CD4-positive, alpha-beta memory T cell (primary cell): ENCODE results near the gene CD4. TPM values are rescaled to one million over a fixed set of nuclear protein-coding genes. Genes with fewer than 3 reads are reported as not detected.

Source experiments
- CTCF ChIA-PET: fragments of 350-600 bp; sonication (Branson Sonifier 250); formaldehyde crosslinking; loops from one replicate; lab custom pipeline; 2021; ENCODE audit warnings: inconsistent platforms; ENCODE audit not compliant: partially characterized antibody; lab: Charles Lee
- POLR2A ChIA-PET: fragments of 350-600 bp; sonication (Branson Sonifier 250); formaldehyde crosslinking; loops from one replicate; lab custom pipeline; 2021; ENCODE audit not compliant: partially characterized antibody; lab: Charles Lee
- DNase-seq, 5 donors: peaks; one replicate each; pipeline versions ENCODE4 v3.0.0 to v3.0.0-alpha.2; 2020 to 2022; ENCODE audit warnings: mixed read lengths in 1 of 5
- H3K27ac ChIP-seq: one replicate; pipeline ENCODE4 v1.7.0; 2013; ENCODE audit warnings: low read depth, low read length
- H3K27me3 ChIP-seq: 2 replicates; pipeline ENCODE4 v1.7.0; 2013; ENCODE audit warnings: mild to moderate bottlenecking, low read length, moderate library complexity; ENCODE audit not compliant: insufficient read depth
- H3K36me3 ChIP-seq: 2 replicates; pipeline ENCODE4 v1.7.0; 2013; ENCODE audit warnings: mild to moderate bottlenecking, low read length, moderate library complexity; ENCODE audit not compliant: insufficient read depth
- H3K4me1 ChIP-seq: 2 replicates; pipeline ENCODE4 v1.7.0; 2013; ENCODE audit warnings: mild to moderate bottlenecking, low read length, moderate library complexity; ENCODE audit not compliant: insufficient read depth
- H3K4me3 ChIP-seq, 2 donors: one replicate each; pipeline ENCODE4 v1.7.0; 2013; ENCODE audit warnings: low read length in 2 of 2, mild to moderate bottlenecking in 1 of 2
- H3K9me3 ChIP-seq, 2 donors: one replicate each; pipeline ENCODE4 v1.7.0; 2013; ENCODE audit warnings: low read length in 2 of 2, control low read depth in 1 of 2; ENCODE audit not compliant: control insufficient read depth in 1 of 2
- H3K27ac Mint-ChIP-seq, 7 donors: one replicate each; pipeline ENCODE4 v1.8.0; 2020 to 2021; ENCODE audit warnings: mixed read lengths in 7 of 7, mild to moderate bottlenecking in 6 of 7, inconsistent platforms in 3 of 7, moderate library complexity in 3 of 7
- H3K27me3 Mint-ChIP-seq, 2 donors: one replicate each; pipeline ENCODE4 v1.8.0; 2020 to 2021; ENCODE audit warnings: mixed read lengths in 2 of 2
- H3K36me3 Mint-ChIP-seq, 2 donors: one replicate each; pipeline ENCODE4 v1.8.0; 2020 to 2021; ENCODE audit warnings: mixed read lengths in 2 of 2, inconsistent platforms in 1 of 2, mild to moderate bottlenecking in 1 of 2
- H3K4me1 Mint-ChIP-seq, 4 donors: one replicate each; pipeline ENCODE4 v1.8.0; 2020 to 2021; ENCODE audit warnings: mixed read lengths in 4 of 4, mild to moderate bottlenecking in 1 of 4
- H3K4me3 Mint-ChIP-seq, 8 donors: one replicate each; pipeline ENCODE4 v1.8.0; 2020 to 2021; ENCODE audit warnings: mixed read lengths in 8 of 8, mild to moderate bottlenecking in 7 of 8, moderate library complexity in 6 of 8, inconsistent platforms in 3 of 8
- H3K9me3 Mint-ChIP-seq, 8 donors: one replicate each; pipeline ENCODE4 v1.8.0; 2020 to 2021; ENCODE audit warnings: mixed read lengths in 8 of 8, mild to moderate bottlenecking in 5 of 8, inconsistent platforms in 3 of 8, moderate library complexity in 1 of 8
- intact Hi-C: fragments of 100-400 bp; cut with micrococcal nuclease; formaldehyde crosslinking; loops from one replicate; pipeline ENCODE4 v1.15.1; 2023
- polyA plus RNA-seq, 2 donors: library from polyadenylated mRNA; unstranded; fragments of 300-500 nt; fragmentation: Illumina TruSeq; gene quantifications; one replicate each; pipeline ENCODE4 v1.2.3, GENCODE V29; 2021
- total RNA-seq, 2 experiments: library from RNA; stranded (reverse); gene quantifications; one replicate each; pipeline ENCODE4 v1.2.3, GENCODE V29; 2021

The CD4 gene
- total and polyA plus RNA-seq, 4 experiments from 2014 or later, result 251 to 456 (median 288) TPM

- POLR2A ChIA-PET, result no interaction called here
These were observed 28.4 kb downstream of the CD4 start for GRCh38 chr12:6817662-6818157.

GRCh38 chr12:6818222-6818621, 28.9 kb downstream of the CD4 start:
- ChIA-PET POLR2A (no interaction called here), CTCF (interaction anchor here (1.0 kb wide), 2 partner anchors 16 to 18 kb away, joined by 4 to 5 read pairs; no protein-coding TSS in a partner anchor)

More at GRCh38 chr12:6817662-6818157, 28.4 kb downstream of the CD4 start:
- Histone ChIP-seq H3K9me3 (no peaks in the 10 kb centered on the region), H3K4me1 (peaks cover 13% of the 10 kb centered on the region), H3K27ac (no peak overlapping the region), H3K4me3 (no peak overlapping the region), H3K36me3 (peaks cover 60% of the 10 kb centered on the region), H3K27me3 (no peaks in the 10 kb centered on the region)
- H3K27me3 Mint-ChIP-seq, result no peaks in the 10 kb centered on the region
- H3K27ac Mint-ChIP-seq, result peak overlapping the region in 5 of 7 donors; percentile 1 to 53 (median 7)
- H3K4me1 Mint-ChIP-seq, result peaks cover 13 to 21% (median 16%) of the 10 kb centered on the region in 4 donors
- H3K36me3 Mint-ChIP-seq, result peaks cover 51 to 61% of the 10 kb centered on the region in 2 donors
- no peaks in the 10 kb centered on the region for H3K9me3 Mint-ChIP-seq
- DNase-seq, result no peak
- peak overlapping the region in 1 of 8 donors; percentile 17 for H3K4me3 Mint-ChIP-seq
- intact Hi-C loops, result no loop called here
- CTCF ChIA-PET, result interaction anchor here (1.0 kb wide), 1 partner anchor 19 kb away, joined by 5 read pairs; no protein-coding TSS in a partner anchor

GRCh38 chr12:6818645-6819044, 29.3 kb downstream of the CD4 start:
- ChIA-PET POLR2A (no interaction called here), CTCF (interaction anchor here (1.0 to 18.9 kb wide), 4 partner anchors 8 to 36 kb away, joined by 3 to 303 read pairs (median 4); partner anchors contain the start of genes CD4 and LAG3)
- peaks cover 47 to 57% of the 10 kb centered on the region in 2 donors for H3K36me3 Mint-ChIP-seq
- H3K4me1 Mint-ChIP-seq, result peaks cover 13 to 27% (median 16%) of the 10 kb centered on the region in 4 donors
- H3K27ac Mint-ChIP-seq, result peak overlapping the region in 1 of 7 donors; percentile 66
- intact Hi-C loops, result no loop called here
- no peak for DNase-seq
- Histone ChIP-seq H3K4me1 (peaks cover 13% of the 10 kb centered on the region), H3K27me3 (no peaks in the 10 kb centered on the region), H3K36me3 (peaks cover 60% of the 10 kb centered on the region), H3K27ac (no peak overlapping the region), H3K4me3 (no peak overlapping the region), H3K9me3 (no peaks in the 10 kb centered on the region)
- H3K27me3 Mint-ChIP-seq, result no peaks in the 10 kb centered on the region
- no peak overlapping the region for H3K4me3 Mint-ChIP-seq
- no peaks in the 10 kb centered on the region for H3K9me3 Mint-ChIP-seq

More at GRCh38 chr12:6818222-6818621, 28.9 kb downstream of the CD4 start:
- Mint-ChIP-seq H3K36me3 (peaks cover 51 to 61% of the 10 kb centered on the region in 2 donors), H3K27me3 (no peaks in the 10 kb centered on the region), H3K9me3 (no peaks in the 10 kb centered on the region), H3K27ac (peak overlapping the region in 2 of 7 donors; percentile 1 to 13), H3K4me3 (no peak overlapping the region), H3K4me1 (peaks cover 13 to 26% (median 16%) of the 10 kb centered on the region in 4 donors)
- Histone ChIP-seq H3K27me3 (no peaks in the 10 kb centered on the region), H3K4me1 (peaks cover 13% of the 10 kb centered on the region), H3K36me3 (peaks cover 60% of the 10 kb centered on the region), H3K9me3 (no peaks in the 10 kb centered on the region), H3K4me3 (no peak overlapping the region), H3K27ac (no peak overlapping the region)
- DNase-seq, result no peak
- intact Hi-C loops, result no loop called here

GRCh38 chr12:6819106-6820030, 30.0 kb downstream of the CD4 start:
- H3K27ac ChIP-seq, result no peak overlapping the region
- intact Hi-C loops, result loop anchor here (10.0 kb wide), 1 partner anchor 255 kb away; the partner anchor contains the start of gene NOP2
- POLR2A ChIA-PET, result no interaction called here
- DNase-seq, result no peak
- H3K4me3 Mint-ChIP-seq, result no peak overlapping the region
- no peaks in the 10 kb centered on the region for H3K9me3 ChIP-seq
- H3K4me3 ChIP-seq, result no peak overlapping the region
- H3K27me3 ChIP-seq, result no peaks in the 10 kb centered on the region
- H3K4me1 ChIP-seq, result peaks cover 13% of the 10 kb centered on the region
- no peaks in the 10 kb centered on the region for H3K9me3 Mint-ChIP-seq
- H3K4me1 Mint-ChIP-seq, result peaks cover 13 to 27% (median 16%) of the 10 kb centered on the region in 4 donors
- CTCF ChIA-PET, result interaction anchor here (1.0 to 18.9 kb wide), 5 partner anchors 9 to 86 kb away, joined by 3 to 303 read pairs (median 5); partner anchors contain the start of genes CD4 and LAG3
- H3K27me3 Mint-ChIP-seq, result no peaks in the 10 kb centered on the region
- H3K36me3 ChIP-seq, result peaks cover 56% of the 10 kb centered on the region
- peak overlapping the region in 2 of 7 donors; percentile 5 to 29 for H3K27ac Mint-ChIP-seq
- peaks cover 40 to 50% of the 10 kb centered on the region in 2 donors for H3K36me3 Mint-ChIP-seq

- POLR2A ChIA-PET, result interaction anchor here (0.7 to 3.1 kb wide), 4 partner anchors 10 to 96 kb away, joined by 4 to 17 read pairs (median 4); partner anchors contain the start of gene COPS7A
- peaks cover 13 to 33% (median 16%) of the 10 kb centered on the region in 4 donors for H3K4me1 Mint-ChIP-seq
- intact Hi-C loops, result loop anchor here (10.0 kb wide), 1 partner anchor 255 kb away; the partner anchor contains the start of gene NOP2
These were observed 30.8 kb downstream of the CD4 start for GRCh38 chr12:6820166-6820565.

GRCh38 chr12:6821591-6822425, 32.5 kb downstream of the CD4 start, which contains the start of gene GPR162:
Gene GPR162 (plus strand): TSS chr12:6821821. CDS start chr12:6823899, 2,078 bp downstream.
- Mint-ChIP-seq H3K27me3 (peaks cover 3 to 14% of the 10 kb centered on the region in 2 donors), H3K4me1 (peaks cover 16 to 41% (median 20%) of the 10 kb centered on the region in 4 donors)
- H3K4me3 ChIP-seq, result no peak within 1 kb of the TSS

More at GRCh38 chr12:6820166-6820565, 30.8 kb downstream of the CD4 start:
- H3K27me3 Mint-ChIP-seq, result peaks cover 0 to 6% of the 10 kb centered on the region in 2 donors
- peaks cover 48% of the 10 kb centered on the region for H3K36me3 ChIP-seq
- no peaks in the 10 kb centered on the region for H3K9me3 Mint-ChIP-seq
- no peak overlapping the region for H3K4me3 Mint-ChIP-seq
- CTCF ChIA-PET, result interaction anchor here (0.6 to 18.9 kb wide), 5 partner anchors 14 to 373 kb away, joined by 3 to 303 read pairs (median 56); partner anchors contain the start of genes CD4, LAG3 and MLF2
- peaks cover 13% of the 10 kb centered on the region for H3K4me1 ChIP-seq
- no peaks in the 10 kb centered on the region for H3K9me3 ChIP-seq
- DNase-seq, result no peak
- no peaks in the 10 kb centered on the region for H3K27me3 ChIP-seq
- H3K27ac Mint-ChIP-seq, result peak overlapping the region in 1 of 7 donors; percentile 57
- no peak overlapping the region for H3K4me3 ChIP-seq
- peaks cover 37 to 42% of the 10 kb centered on the region in 2 donors for H3K36me3 Mint-ChIP-seq
- no peak overlapping the region for H3K27ac ChIP-seq

More at GRCh38 chr12:6821591-6822425, 32.5 kb downstream of the CD4 start, which contains the start of gene GPR162:
- CTCF ChIA-PET, result interaction anchor here (1.3 to 18.9 kb wide), 6 partner anchors 10 to 66 kb away, joined by 5 to 303 read pairs (median 38); partner anchors contain the start of genes CD4, LAG3, MLF2 and PTMS
- intact Hi-C loops, result loop anchor here (10.0 kb wide), 1 partner anchor 257 kb away; the partner anchor contains the start of gene NOP2
- H3K4me3 Mint-ChIP-seq, result peak within 1 kb of the TSS; percentile 43 to 87 (median 66)
- POLR2A ChIA-PET, result interaction anchor here (0.9 to 6.5 kb wide), 12 partner anchors 12 to 132 kb away, joined by 3 to 48 read pairs (median 4); partner anchors contain the start of genes CD4, COPS7A, MLF2 and ZNF384
- peaks cover 33% of the 10 kb centered on the region for H3K36me3 ChIP-seq
- H3K9me3 Mint-ChIP-seq, result no peaks in the 10 kb centered on the region
- peak within 1 kb of the TSS in 6 of 7 donors; percentile 49 to 86 (median 72) for H3K27ac Mint-ChIP-seq
- H3K27ac ChIP-seq, result no peak within 1 kb of the TSS
- H3K27me3 ChIP-seq, result no peaks in the 10 kb centered on the region
- no peak for DNase-seq
- H3K4me1 ChIP-seq, result peaks cover 21% of the 10 kb centered on the region
- H3K36me3 Mint-ChIP-seq, result peaks cover 25 to 29% of the 10 kb centered on the region in 2 donors
- H3K9me3 ChIP-seq, result no peaks in the 10 kb centered on the region
